ENCODE results near the gene KLF9. TPM values are rescaled to one million over a fixed set of nuclear protein-coding genes. Genes with fewer than 3 reads are reported as not detected.
"Not testable (repeated sequence)": the region's sequence is repeated elsewhere in the genome, so short reads cannot be mapped to it uniquely, and the experiment has no call there.

KLF9 gene
- total and polyA plus RNA-seq, 2 experiments from 2014 or later, result 2.5 to 14.3 TPM

GRCh38 chr9:70403618-70404025 is 10.8 kb downstream of the KLF9 start:
- Histone ChIP-seq H3K79me2 (ENCODE audit: insufficient read depth) (peaks cover 100% of the 10 kb centered on the region), H3K4me2 (ENCODE audit: unreplicated experiment) (peak overlapping the region; percentile 55), H3K4me1 (ENCODE audit: insufficient read depth) (peaks cover 45% of the 10 kb centered on the region), H3K9ac (peak overlapping the region; percentile 49), H3K36me3 (ENCODE audit: low read depth) (no peaks in the 10 kb centered on the region), H2AFZ (no peak overlapping the region), H3K27me3 (replicated peaks; ENCODE audit: insufficient read depth) (no peaks in the 10 kb centered on the region), H3F3A (ENCODE audit: insufficient read depth) (peaks cover 12% of the 10 kb centered on the region), H3K9me3 (ENCODE audit: low read depth) (no peaks in the 10 kb centered on the region), H3K9me2 (ENCODE audit: insufficient read depth) (no peaks in the 10 kb centered on the region), H3K4me3 (peak overlapping the region; percentile 43), H3K27ac (peak overlapping the region; percentile 73), H4K20me1 (ENCODE audit: insufficient read depth) (peaks cover 11% of the 10 kb centered on the region; the same call in 1 of the 2 replicates)
- no peak for TF ChIP-seq EZH2 (IDR thresholded peaks at IDR 0.05; ENCODE audit: insufficient read depth, poor library complexity, severe bottlenecking)
- TF ChIP-seq EZH2phosphoT487 (IDR thresholded peaks at IDR 0.05; ENCODE audit: insufficient read depth, low read depth), result no peak
- peak; percentile 57 for DNase-seq
- in situ Hi-C loops (cut with MboI), result no loop called here
- 31 to 32% methylated on average over 4 of the region's 4 CpGs for WGBS, 2 experiments (ENCODE audit: low coverage in 1 of 2, low lambda C conversion rate in 2 of 2, missing lambda C conversion rate in 2 of 2)

- Histone ChIP-seq H3K4me1 (ENCODE audit: insufficient read depth) (peaks cover 45% of the 10 kb centered on the region), H3K79me2 (ENCODE audit: insufficient read depth) (peaks cover 100% of the 10 kb centered on the region), H3K9me2 (ENCODE audit: insufficient read depth) (no peaks in the 10 kb centered on the region), H4K20me1 (ENCODE audit: insufficient read depth) (peaks cover 13% of the 10 kb centered on the region; the same call in 1 of the 2 replicates), H2AFZ (no peak overlapping the region), H3K27ac (peak overlapping the region; percentile 73), H3K4me2 (ENCODE audit: unreplicated experiment) (peak overlapping the region; percentile 55), H3K9ac (peak overlapping the region; percentile 49), H3K36me3 (ENCODE audit: low read depth) (no peaks in the 10 kb centered on the region), H3K9me3 (ENCODE audit: low read depth) (no peaks in the 10 kb centered on the region), H3F3A (ENCODE audit: insufficient read depth) (peaks cover 12% of the 10 kb centered on the region), H3K4me3 (peak overlapping the region; percentile 43), H3K27me3 (replicated peaks; ENCODE audit: insufficient read depth) (no peaks in the 10 kb centered on the region)
- 4 to 7% methylated on average over 2 of the region's 2 CpGs for WGBS, 2 experiments (ENCODE audit: low coverage in 1 of 2, low lambda C conversion rate in 2 of 2, missing lambda C conversion rate in 2 of 2)
- TF ChIP-seq EZH2phosphoT487 (IDR thresholded peaks at IDR 0.05; ENCODE audit: insufficient read depth, low read depth), result no peak
- TF ChIP-seq EZH2 (IDR thresholded peaks at IDR 0.05; ENCODE audit: insufficient read depth, poor library complexity, severe bottlenecking), result no peak
- in situ Hi-C loops (cut with MboI), result no loop called here
- DNase-seq, result peak; percentile 53
These were observed 11.3 kb downstream of the KLF9 start for GRCh38 chr9:70403166-70403565.

GRCh38 chr9:70402213-70402612 is 12.2 kb downstream of the KLF9 start:
- Histone ChIP-seq H3K9me2 (ENCODE audit: insufficient read depth) (no peaks in the 10 kb centered on the region), H3K27ac (no peak overlapping the region), H3F3A (ENCODE audit: insufficient read depth) (peaks cover 12% of the 10 kb centered on the region), H3K4me1 (ENCODE audit: insufficient read depth) (peaks cover 38% of the 10 kb centered on the region), H3K4me2 (ENCODE audit: unreplicated experiment) (no peak overlapping the region), H3K4me3 (no peak overlapping the region), H4K20me1 (ENCODE audit: insufficient read depth) (peaks cover 22% of the 10 kb centered on the region; the same call in 1 of the 2 replicates), H3K27me3 (replicated peaks; ENCODE audit: insufficient read depth) (no peaks in the 10 kb centered on the region), H3K9ac (no peak overlapping the region), H2AFZ (no peak overlapping the region), H3K36me3 (ENCODE audit: low read depth) (no peaks in the 10 kb centered on the region), H3K9me3 (ENCODE audit: low read depth) (no peaks in the 10 kb centered on the region), H3K79me2 (ENCODE audit: insufficient read depth) (peaks cover 100% of the 10 kb centered on the region)
- TF ChIP-seq EZH2phosphoT487 (IDR thresholded peaks at IDR 0.05; ENCODE audit: insufficient read depth, low read depth) (no peak), EZH2 (IDR thresholded peaks at IDR 0.05; ENCODE audit: insufficient read depth, poor library complexity, severe bottlenecking) (no peak)
- WGBS, 2 experiments (ENCODE audit: low coverage in 1 of 2, low lambda C conversion rate in 2 of 2, missing lambda C conversion rate in 2 of 2), result 31 to 38% methylated on average over 1 of the region's 1 CpG
- DNase-seq, result no peak
- in situ Hi-C loops (cut with MboI), result no loop called here

GRCh38 chr9:70401241-70401640 is 13.2 kb downstream of the KLF9 start:
- H3K4me2 ChIP-seq (ENCODE audit: unreplicated experiment); H3K4me3 ChIP-seq; in situ Hi-C loops (cut with MboI); H3K9me3 ChIP-seq (ENCODE audit: low read depth); H3K27ac ChIP-seq; H3K9me2 ChIP-seq (ENCODE audit: insufficient read depth); H2AFZ ChIP-seq; DNase-seq; H3K27me3 ChIP-seq (replicated peaks; ENCODE audit: insufficient read depth); H3K9ac ChIP-seq; H3K36me3 ChIP-seq (ENCODE audit: low read depth): not testable (repeated sequence)
- WGBS, 2 experiments (ENCODE audit: low coverage in 1 of 2, low lambda C conversion rate in 2 of 2, missing lambda C conversion rate in 2 of 2), result 73 to 78% methylated on average over 6 of the region's 6 CpGs
- Histone ChIP-seq H3F3A (ENCODE audit: insufficient read depth) (peaks cover 12% of the 10 kb centered on the region), H4K20me1 (ENCODE audit: insufficient read depth) (peaks cover 28% of the 10 kb centered on the region; the same call in 1 of the 2 replicates), H3K4me1 (ENCODE audit: insufficient read depth) (peaks cover 29% of the 10 kb centered on the region), H3K79me2 (ENCODE audit: insufficient read depth) (peaks cover 100% of the 10 kb centered on the region)

All from GM23248 (cell line).